ENCODE results near the gene LGR6.
A peak's percentile ranks its signal among the peaks of the same experiment; 100 is the strongest.

The LGR6 gene

DNA sequence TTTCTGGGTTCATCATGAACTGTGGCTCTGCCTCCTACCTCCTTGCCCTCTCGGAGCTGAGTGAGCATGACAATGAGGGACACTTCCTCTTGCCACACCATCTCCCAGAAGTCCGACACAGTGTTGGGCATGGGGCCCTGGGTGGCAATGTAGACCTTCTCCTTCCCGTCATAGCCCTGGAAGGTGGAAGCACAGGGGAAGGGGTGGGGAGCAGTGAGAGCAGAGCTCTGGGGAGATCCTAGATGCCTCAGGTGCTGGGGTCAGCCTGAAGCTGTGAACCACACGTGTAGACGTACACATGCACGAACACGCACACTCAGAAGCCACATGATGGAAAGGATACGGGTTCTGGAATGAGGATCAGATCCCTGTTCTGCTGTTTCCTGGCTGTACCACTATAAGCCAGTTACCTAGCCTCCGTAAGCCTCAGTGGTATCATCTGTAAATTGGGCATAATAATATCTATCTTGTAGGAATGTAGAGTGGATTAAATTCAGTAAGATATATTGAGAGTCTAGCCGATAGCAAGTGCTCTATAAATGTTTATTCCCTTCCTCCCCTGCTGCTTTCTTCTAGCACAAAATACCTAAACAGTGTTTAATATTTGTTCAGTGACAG lies 39.3 kb upstream of the LGR6 start:
- TF ChIP-seq ZXDB (tag by site-specific recombination; IDR thresholded peaks at IDR 0.05), result no peak
- TF ChIP-seq, protein P1, sequence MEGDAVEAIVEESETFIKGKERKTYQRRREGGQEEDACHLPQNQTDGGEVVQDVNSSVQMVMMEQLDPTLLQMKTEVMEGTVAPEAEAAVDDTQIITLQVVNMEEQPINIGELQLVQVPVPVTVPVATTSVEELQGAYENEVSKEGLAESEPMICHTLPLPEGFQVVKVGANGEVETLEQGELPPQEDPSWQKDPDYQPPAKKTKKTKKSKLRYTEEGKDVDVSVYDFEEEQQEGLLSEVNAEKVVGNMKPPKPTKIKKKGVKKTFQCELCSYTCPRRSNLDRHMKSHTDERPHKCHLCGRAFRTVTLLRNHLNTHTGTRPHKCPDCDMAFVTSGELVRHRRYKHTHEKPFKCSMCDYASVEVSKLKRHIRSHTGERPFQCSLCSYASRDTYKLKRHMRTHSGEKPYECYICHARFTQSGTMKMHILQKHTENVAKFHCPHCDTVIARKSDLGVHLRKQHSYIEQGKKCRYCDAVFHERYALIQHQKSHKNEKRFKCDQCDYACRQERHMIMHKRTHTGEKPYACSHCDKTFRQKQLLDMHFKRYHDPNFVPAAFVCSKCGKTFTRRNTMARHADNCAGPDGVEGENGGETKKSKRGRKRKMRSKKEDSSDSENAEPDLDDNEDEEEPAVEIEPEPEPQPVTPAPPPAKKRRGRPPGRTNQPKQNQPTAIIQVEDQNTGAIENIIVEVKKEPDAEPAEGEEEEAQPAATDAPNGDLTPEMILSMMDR (tag by site-specific recombination; IDR thresholded peaks at IDR 0.05), result no peak
- no peak for TF ChIP-seq ZNF146 (tag by site-specific recombination; IDR thresholded peaks at IDR 0.05)
- TF ChIP-seq ZNF558 (tag by site-specific recombination; IDR thresholded peaks at IDR 0.05), result no peak
- TF ChIP-seq ZNF654 (tag by site-specific recombination; IDR thresholded peaks at IDR 0.05; ENCODE audit: low read depth), result no peak
- TF ChIP-seq MEIS1 (CRISPR knock-in tag; IDR thresholded peaks at IDR 0.05; ENCODE audit: borderline replicate concordance), result no peak
- no peak for TF ChIP-seq ZNF555 (tag by site-specific recombination; conservative IDR thresholded peaks at IDR 0.05)
- no peak for TF ChIP-seq ZNF341 (tag by site-specific recombination; IDR thresholded peaks at IDR 0.05; ENCODE audit: low read depth)
- TF ChIP-seq ZBTB20 (tag by site-specific recombination; IDR thresholded peaks at IDR 0.05), result no peak
- TF ChIP-seq ZNF211 (tag by site-specific recombination; IDR thresholded peaks at IDR 0.05; ENCODE audit: low read depth), result no peak
- no peak for TF ChIP-seq MYNN (tag by site-specific recombination; IDR thresholded peaks at IDR 0.05; ENCODE audit: borderline replicate concordance)
- no peak for TF ChIP-seq ZNF202 (tag by site-specific recombination; IDR thresholded peaks at IDR 0.05; ENCODE audit: borderline replicate concordance)
- no peak for TF ChIP-seq ZNF426 (tag by site-specific recombination; IDR thresholded peaks at IDR 0.05)
- no peak for TF ChIP-seq ZNF830 (tag by site-specific recombination; IDR thresholded peaks at IDR 0.05; ENCODE audit: low read depth)
- no peak overlapping the region for H3K4me3 ChIP-seq (ENCODE audit: low read depth, low read length)
- no peaks in the 10 kb centered on the region; the same call in 1 of the 2 replicates for H3K4me1 ChIP-seq (ENCODE audit: control insufficient read depth, insufficient read depth, low read length)
- ChIA-PET CTCF (interaction anchor here (0.5 to 3.8 kb wide), 22 partner anchors 8 to 601 kb away, joined by 3 to 20 read pairs (median 4); partner anchors contain the start of genes ARL8A and LGR6), POLR2A (interaction anchor here (0.6 to 1.6 kb wide), 3 partner anchors 10 to 303 kb away, joined by 3 to 8 read pairs (median 3); partner anchors contain the start of genes ARL8A and UBE2T)
- H3K27ac ChIP-seq (ENCODE audit: extremely low read depth, low read depth, low read length), result no peak overlapping the region
- H3K9me3 ChIP-seq (ENCODE audit: control insufficient read depth, insufficient read depth, low read depth, low read length), result no peaks in the 10 kb centered on the region
- H3K36me3 ChIP-seq (ENCODE audit: control insufficient read depth in 2 of 2, insufficient read depth in 1 of 2, low read length in 2 of 2), result no peaks in the 10 kb centered on the region

- no peak overlapping the region for H3K4me3 ChIP-seq (ENCODE audit: low read depth, low read length)
- H3K9me3 ChIP-seq (ENCODE audit: control insufficient read depth, insufficient read depth, low read depth, low read length), result no peaks in the 10 kb centered on the region
- ChIA-PET POLR2A (interaction anchor here (1.3 to 1.6 kb wide), 2 partner anchors 11 to 187 kb away, joined by 3 to 8 read pairs; partner anchors contain the start of genes ARL8A and UBE2T), CTCF (interaction anchor here (0.5 to 3.8 kb wide), 23 partner anchors 8 to 277 kb away, joined by 3 to 20 read pairs (median 4); partner anchors contain the start of genes ARL8A, LGR6 and UBE2T)
- H3K27ac ChIP-seq (ENCODE audit: extremely low read depth, low read depth, low read length), result no peak overlapping the region
- no peaks in the 10 kb centered on the region; the same call in 1 of the 2 replicates for H3K4me1 ChIP-seq (ENCODE audit: control insufficient read depth, insufficient read depth, low read length)
- no peaks in the 10 kb centered on the region for H3K36me3 ChIP-seq (ENCODE audit: control insufficient read depth in 2 of 2, insufficient read depth in 1 of 2, low read length in 2 of 2)
- 0 out of 2 replicates have a peak, but pooled peaks have one; percentile 14 for TF ChIP-seq TCF7L2 (IDR thresholded peaks at IDR 0.05; ENCODE audit: borderline replicate concordance, low read depth, low read length)
- TF ChIP-seq PRDM10 (tag by site-specific recombination; IDR thresholded peaks at IDR 0.05), result 0 out of 2 replicates have a peak, but pooled peaks have one; percentile 21
- TF ChIP-seq, protein P1 (tag by site-specific recombination; IDR thresholded peaks at IDR 0.05), result peak; percentile 56
- TF ChIP-seq ZNF600 (tag by site-specific recombination; IDR thresholded peaks at IDR 0.05), result peak; percentile 56
- peak; percentile 89 for TF ChIP-seq ZNF335 (tag by site-specific recombination; conservative IDR thresholded peaks at IDR 0.05)
- TF ChIP-seq ZFP69B (tag by site-specific recombination; IDR thresholded peaks at IDR 0.05), result peak; percentile 71; the same call in 1 of the 2 replicates
- no peak for TF ChIP-seq ZNF37A (tag by site-specific recombination; IDR thresholded peaks at IDR 0.05)
- TF ChIP-seq ZBTB17 (tag by site-specific recombination; IDR thresholded peaks at IDR 0.05), result peak; percentile 42; the same call in 1 of the 2 replicates
- TF ChIP-seq ZNF654 (tag by site-specific recombination; IDR thresholded peaks at IDR 0.05; ENCODE audit: low read depth), result peak; percentile 72
- no peak for TF ChIP-seq ZNF558 (tag by site-specific recombination; IDR thresholded peaks at IDR 0.05)
- peak; percentile 24; the same call in 1 of the 2 replicates for TF ChIP-seq ZNF394 (tag by site-specific recombination; IDR thresholded peaks at IDR 0.05; ENCODE audit: borderline replicate concordance)
- TF ChIP-seq, protein P2, sequence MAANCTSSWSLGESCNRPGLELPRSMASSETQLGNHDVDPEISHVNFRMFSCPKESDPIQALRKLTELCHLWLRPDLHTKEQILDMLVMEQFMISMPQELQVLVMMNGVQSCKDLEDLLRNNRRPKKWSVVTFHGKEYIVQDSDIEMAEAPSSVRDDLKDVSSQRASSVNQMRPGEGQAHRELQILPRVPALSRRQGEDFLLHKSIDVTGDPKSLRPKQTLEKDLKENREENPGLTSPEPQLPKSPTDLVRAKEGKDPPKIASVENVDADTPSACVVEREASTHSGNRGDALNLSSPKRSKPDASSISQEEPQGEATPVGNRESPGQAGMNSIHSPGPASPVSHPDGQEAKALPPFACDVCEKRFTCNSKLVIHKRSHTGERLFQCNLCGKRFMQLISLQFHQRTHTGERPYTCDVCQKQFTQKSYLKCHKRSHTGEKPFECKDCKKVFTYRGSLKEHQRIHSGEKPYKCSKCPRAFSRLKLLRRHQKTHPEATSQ (tag by site-specific recombination; IDR thresholded peaks at IDR 0.05), result no peak
- 0 out of 2 replicates have a peak, but pooled peaks have one; percentile 23 for TF ChIP-seq ZNF341 (tag by site-specific recombination; IDR thresholded peaks at IDR 0.05; ENCODE audit: low read depth)
These were observed 38.7 kb upstream of the LGR6 start for GRCh38 chr1:202154766-202155477.
